HEK293 (cell line): ENCODE measurements around the gene OR52E5.

ENCODE experiments used
- CTCF ChIA-PET: fragments of 350-600 bp; formaldehyde crosslinking; extraction: SDS; loops from one replicate; lab custom pipeline; 2021; ENCODE audit warnings: antibody characterized with exemption; lab: Yijun Ruan, JAX
- POLR2A ChIA-PET: fragments of 300-600 bp; formaldehyde crosslinking; extraction: SDS; loops from one replicate; lab custom pipeline; 2020; ENCODE audit warnings: antibody characterized with exemption, inconsistent platforms; lab: Yijun Ruan, JAX
- H3K27ac ChIP-seq: fragments of 200-500 bp; sonication (Bioruptor generic); 2 replicates; pipeline ENCODE4 v1.5.1; 2014; ENCODE audit warnings: low read depth, low read length, control low read depth, inconsistent platforms; ENCODE audit errors: extremely low read depth
- H3K36me3 ChIP-seq, 2 experiments: fragments of 200-500 bp in 1 of 2; sonication (Bioruptor generic) in 1 of 2; 1 replicate in 1 of 2; 2 replicates in 1 of 2; pipeline ENCODE4 v1.5.1; 2014 to 2017; ENCODE audit warnings: inconsistent platforms in 2 of 2, low read length in 2 of 2; ENCODE audit not compliant: control insufficient read depth in 2 of 2, insufficient read depth in 1 of 2
- H3K4me1 ChIP-seq: fragments of 200-500 bp; sonication (Bioruptor generic); 2 replicates; pipeline ENCODE4 v1.5.1; 2014; ENCODE audit warnings: mild to moderate bottlenecking, low read length, inconsistent platforms; ENCODE audit not compliant: control insufficient read depth, insufficient read depth
- H3K4me3 ChIP-seq: 2 replicates; pipeline ENCODE4 v1.5.1; 2011; ENCODE audit warnings: low read depth, mild to moderate bottlenecking, control low read depth, low read length, moderate library complexity
- H3K9me3 ChIP-seq: fragments of 200-500 bp; sonication (Bioruptor generic); 2 replicates; pipeline ENCODE4 v1.5.1; 2014; ENCODE audit warnings: low read depth, low read length, inconsistent platforms; ENCODE audit not compliant: control insufficient read depth, insufficient read depth
- EGR2 ChIP-seq: fragments of 450-650 bp; formaldehyde crosslinking; IDR thresholded peaks from 2 replicates; pipeline ENCODE4 v1.5.1; 2016; ENCODE audit warnings: low read depth, missing biosample characterization, missing genetic modification characterization
- HOXD13 ChIP-seq: sonication (generic); formaldehyde crosslinking; IDR thresholded peaks from 2 replicates; pipeline ENCODE4 v1.8.0; 2022; ENCODE audit warnings: missing genetic modification reagents, borderline replicate concordance
- MYNN ChIP-seq: fragments of 450-650 bp; formaldehyde crosslinking; IDR thresholded peaks from 2 replicates; pipeline ENCODE4 v1.5.1; 2016; ENCODE audit warnings: missing biosample characterization, missing genetic modification characterization, borderline replicate concordance
- PRDM1 ChIP-seq: fragments of 450-650 bp; formaldehyde crosslinking; IDR thresholded peaks from 2 replicates; pipeline ENCODE4; 2016; ENCODE audit warnings: missing biosample characterization, missing genetic modification characterization
- REPIN1 ChIP-seq: fragments of 450-650 bp; formaldehyde crosslinking; IDR thresholded peaks from 2 replicates; pipeline ENCODE4 v1.5.1; 2017; ENCODE audit warnings: missing biosample characterization, missing genetic modification characterization, low read depth
- SCRT1 ChIP-seq: fragments of 450-650 bp; formaldehyde crosslinking; IDR thresholded peaks from 2 replicates; pipeline ENCODE4 v1.5.1; 2016; ENCODE audit warnings: missing biosample characterization, missing genetic modification characterization, borderline replicate concordance
- SP2 ChIP-seq: fragments of 450-650 bp; formaldehyde crosslinking; IDR thresholded peaks from 2 replicates; pipeline ENCODE4 v1.5.1; 2016; ENCODE audit warnings: missing biosample characterization, missing genetic modification characterization
- SP3 ChIP-seq: fragments of 450-650 bp; formaldehyde crosslinking; IDR thresholded peaks from 2 replicates; pipeline ENCODE4 v1.5.1; 2016; ENCODE audit warnings: missing biosample characterization, missing genetic modification characterization
- ZBTB8A ChIP-seq: fragments of 450-650 bp; formaldehyde crosslinking; IDR thresholded peaks from 2 replicates; pipeline ENCODE4 v1.5.1; 2016; ENCODE audit warnings: missing biosample characterization, missing genetic modification characterization
- ZFP37 ChIP-seq: fragments of 450-650 bp; formaldehyde crosslinking; IDR thresholded peaks from 2 replicates; pipeline ENCODE4 v1.5.1; 2016; ENCODE audit warnings: missing biosample characterization, missing genetic modification characterization
- ZFP69B ChIP-seq: fragments of 450-650 bp; formaldehyde crosslinking; IDR thresholded peaks from 2 replicates; pipeline ENCODE4 v1.5.1; 2016; ENCODE audit warnings: missing biosample characterization, missing genetic modification characterization
- ZNF114 ChIP-seq: fragments of 450-650 bp; formaldehyde crosslinking; IDR thresholded peaks from 2 replicates; pipeline ENCODE4 v1.5.0; 2017; ENCODE audit warnings: missing biosample characterization, missing genetic modification characterization
- ZNF157 ChIP-seq: fragments of 450-650 bp; formaldehyde crosslinking; IDR thresholded peaks from 2 replicates; pipeline ENCODE4 v1.5.1; 2016; ENCODE audit warnings: missing biosample characterization, missing genetic modification characterization
- ZNF169 ChIP-seq: fragments of 450-650 bp; formaldehyde crosslinking; IDR thresholded peaks from 2 replicates; pipeline ENCODE4 v1.5.1; 2016; ENCODE audit warnings: missing biosample characterization, missing genetic modification characterization
- ZNF37A ChIP-seq: fragments of 450-650 bp; IDR thresholded peaks from 2 replicates; pipeline ENCODE4 v1.5.1; 2018; ENCODE audit warnings: missing biosample characterization, missing genetic modification characterization
- ZNF530 ChIP-seq: fragments of 450-650 bp; formaldehyde crosslinking; IDR thresholded peaks from 2 replicates; pipeline ENCODE4 v1.5.1; 2016; ENCODE audit warnings: low read depth, missing biosample characterization, missing genetic modification characterization
- ZNF555 ChIP-seq: fragments of 450-650 bp; formaldehyde crosslinking; conservative IDR thresholded peaks from 2 replicates; pipeline ENCODE4 v1.5.1; 2017; ENCODE audit warnings: missing biosample characterization, mild to moderate bottlenecking, missing genetic modification characterization, inconsistent platforms
- ZNF558 ChIP-seq: fragments of 450-650 bp; formaldehyde crosslinking; IDR thresholded peaks from 2 replicates; pipeline ENCODE4 v1.5.1; 2016; ENCODE audit warnings: missing biosample characterization, missing genetic modification characterization
- ZNF626 ChIP-seq: fragments of 450-650 bp; sonication (Bioruptor Pico); formaldehyde crosslinking; IDR thresholded peaks from 2 replicates; pipeline ENCODE4 v1.5.1; 2018; ENCODE audit warnings: missing biosample characterization, missing genetic modification characterization, inconsistent platforms
- ZNF654 ChIP-seq: fragments of 450-650 bp; formaldehyde crosslinking; IDR thresholded peaks from 2 replicates; pipeline ENCODE4 v1.5.1; 2016; ENCODE audit warnings: low read depth, missing biosample characterization, missing genetic modification characterization
- ZNF701 ChIP-seq: fragments of 450-650 bp; formaldehyde crosslinking; IDR thresholded peaks from 2 replicates; pipeline ENCODE4 v1.5.1; 2016; ENCODE audit warnings: missing biosample characterization, missing genetic modification characterization
- ZNF76 ChIP-seq: fragments of 450-650 bp; formaldehyde crosslinking; IDR thresholded peaks from 2 replicates; pipeline ENCODE4; 2016; ENCODE audit warnings: low read depth, missing biosample characterization, missing genetic modification characterization, borderline replicate concordance
- ZNF792 ChIP-seq: fragments of 450-650 bp; formaldehyde crosslinking; IDR thresholded peaks from 2 replicates; pipeline ENCODE4 v1.5.1; 2016; ENCODE audit warnings: missing biosample characterization, missing genetic modification characterization
- TF ChIP-seq, protein P1 (sequence below): fragments of 450-650 bp; formaldehyde crosslinking; IDR thresholded peaks from 2 replicates; pipeline ENCODE4 v1.5.1; 2016; ENCODE audit warnings: missing biosample characterization, missing genetic modification characterization
- TF ChIP-seq, protein P2 (sequence below): fragments of 450-650 bp; formaldehyde crosslinking; IDR thresholded peaks from 2 replicates; pipeline ENCODE4 v1.5.1; 2016; ENCODE audit warnings: missing biosample characterization, missing genetic modification characterization, low read depth
- TF ChIP-seq, protein P3 (sequence below): fragments of 450-650 bp; formaldehyde crosslinking; IDR thresholded peaks from 2 replicates; pipeline ENCODE4 v1.5.1; 2016; ENCODE audit warnings: missing biosample characterization, missing genetic modification characterization
- TF ChIP-seq, protein P4 (sequence below): fragments of 450-650 bp; formaldehyde crosslinking; IDR thresholded peaks from 2 replicates; pipeline ENCODE4 v1.5.1; 2016; ENCODE audit warnings: missing biosample characterization, missing genetic modification characterization, low read depth
- TF ChIP-seq, protein P5 (sequence below): fragments of 450-650 bp; formaldehyde crosslinking; optimal IDR thresholded peaks from 2 replicates; pipeline ENCODE3; 2016; ENCODE audit warnings: missing biosample characterization, mild to moderate bottlenecking, missing genetic modification characterization

OR52E5 gene

DNA sequence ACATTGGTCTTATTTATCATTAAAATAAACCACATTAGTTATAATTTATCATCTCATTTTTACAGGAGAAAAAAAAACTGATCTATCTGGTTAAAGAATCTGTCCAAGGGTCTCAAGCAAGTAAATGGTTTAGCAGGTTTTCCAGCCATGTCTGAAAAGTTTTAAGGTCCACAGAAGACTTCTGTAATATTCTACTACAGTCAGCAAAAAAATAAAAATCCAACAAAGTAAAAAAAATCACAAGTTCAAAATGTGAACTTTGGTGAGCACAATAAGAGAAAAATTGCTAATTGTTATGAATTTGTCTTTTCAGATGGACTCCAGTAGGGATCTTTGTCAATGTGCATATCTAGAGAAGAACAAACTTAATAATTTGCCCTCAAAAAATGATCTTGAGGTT is 11.3 kb upstream of the OR52E5 start:
- Histone ChIP-seq H3K4me1 (no peaks in the 10 kb centered on the region), H3K36me3 (no peaks in the 10 kb centered on the region), H3K4me3 (no peak overlapping the region), H3K9me3 (no peaks in the 10 kb centered on the region), H3K27ac (no peak overlapping the region)
- ChIA-PET POLR2A (no interaction called here), CTCF (no interaction called here)
- TF ChIP-seq, protein P1, sequence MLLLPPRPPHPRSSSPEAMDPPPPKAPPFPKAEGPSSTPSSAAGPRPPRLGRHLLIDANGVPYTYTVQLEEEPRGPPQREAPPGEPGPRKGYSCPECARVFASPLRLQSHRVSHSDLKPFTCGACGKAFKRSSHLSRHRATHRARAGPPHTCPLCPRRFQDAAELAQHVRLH (tag by site-specific recombination): no peak
- TF ChIP-seq, protein P2, sequence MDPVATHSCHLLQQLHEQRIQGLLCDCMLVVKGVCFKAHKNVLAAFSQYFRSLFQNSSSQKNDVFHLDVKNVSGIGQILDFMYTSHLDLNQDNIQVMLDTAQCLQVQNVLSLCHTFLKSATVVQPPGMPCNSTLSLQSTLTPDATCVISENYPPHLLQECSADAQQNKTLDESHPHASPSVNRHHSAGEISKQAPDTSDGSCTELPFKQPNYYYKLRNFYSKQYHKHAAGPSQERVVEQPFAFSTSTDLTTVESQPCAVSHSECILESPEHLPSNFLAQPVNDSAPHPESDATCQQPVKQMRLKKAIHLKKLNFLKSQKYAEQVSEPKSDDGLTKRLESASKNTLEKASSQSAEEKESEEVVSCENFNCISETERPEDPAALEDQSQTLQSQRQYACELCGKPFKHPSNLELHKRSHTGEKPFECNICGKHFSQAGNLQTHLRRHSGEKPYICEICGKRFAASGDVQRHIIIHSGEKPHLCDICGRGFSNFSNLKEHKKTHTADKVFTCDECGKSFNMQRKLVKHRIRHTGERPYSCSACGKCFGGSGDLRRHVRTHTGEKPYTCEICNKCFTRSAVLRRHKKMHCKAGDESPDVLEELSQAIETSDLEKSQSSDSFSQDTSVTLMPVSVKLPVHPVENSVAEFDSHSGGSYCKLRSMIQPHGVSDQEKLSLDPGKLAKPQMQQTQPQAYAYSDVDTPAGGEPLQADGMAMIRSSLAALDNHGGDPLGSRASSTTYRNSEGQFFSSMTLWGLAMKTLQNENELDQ (tag by site-specific recombination): no peak
- TF ChIP-seq ZNF555 (tag by site-specific recombination) (no peak), EGR2 (tag by site-specific recombination) (no peak), MYNN (tag by site-specific recombination) (no peak), SCRT1 (tag by site-specific recombination) (no peak), ZNF701 (tag by site-specific recombination) (no peak), ZNF626 (tag by site-specific recombination) (no peak), ZNF157 (tag by site-specific recombination) (no peak), SP3 (no peak), ZNF169 (tag by site-specific recombination) (no peak), ZFP69B (tag by site-specific recombination) (no peak), SP2 (tag by site-specific recombination) (no peak), ZNF558 (no peak), ZNF37A (tag by site-specific recombination) (no peak), ZNF654 (tag by site-specific recombination) (no peak), ZBTB8A (tag by site-specific recombination) (no peak), ZFP37 (no peak)
- TF ChIP-seq, protein P3, sequence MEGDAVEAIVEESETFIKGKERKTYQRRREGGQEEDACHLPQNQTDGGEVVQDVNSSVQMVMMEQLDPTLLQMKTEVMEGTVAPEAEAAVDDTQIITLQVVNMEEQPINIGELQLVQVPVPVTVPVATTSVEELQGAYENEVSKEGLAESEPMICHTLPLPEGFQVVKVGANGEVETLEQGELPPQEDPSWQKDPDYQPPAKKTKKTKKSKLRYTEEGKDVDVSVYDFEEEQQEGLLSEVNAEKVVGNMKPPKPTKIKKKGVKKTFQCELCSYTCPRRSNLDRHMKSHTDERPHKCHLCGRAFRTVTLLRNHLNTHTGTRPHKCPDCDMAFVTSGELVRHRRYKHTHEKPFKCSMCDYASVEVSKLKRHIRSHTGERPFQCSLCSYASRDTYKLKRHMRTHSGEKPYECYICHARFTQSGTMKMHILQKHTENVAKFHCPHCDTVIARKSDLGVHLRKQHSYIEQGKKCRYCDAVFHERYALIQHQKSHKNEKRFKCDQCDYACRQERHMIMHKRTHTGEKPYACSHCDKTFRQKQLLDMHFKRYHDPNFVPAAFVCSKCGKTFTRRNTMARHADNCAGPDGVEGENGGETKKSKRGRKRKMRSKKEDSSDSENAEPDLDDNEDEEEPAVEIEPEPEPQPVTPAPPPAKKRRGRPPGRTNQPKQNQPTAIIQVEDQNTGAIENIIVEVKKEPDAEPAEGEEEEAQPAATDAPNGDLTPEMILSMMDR (tag by site-specific recombination): no peak

DNA sequence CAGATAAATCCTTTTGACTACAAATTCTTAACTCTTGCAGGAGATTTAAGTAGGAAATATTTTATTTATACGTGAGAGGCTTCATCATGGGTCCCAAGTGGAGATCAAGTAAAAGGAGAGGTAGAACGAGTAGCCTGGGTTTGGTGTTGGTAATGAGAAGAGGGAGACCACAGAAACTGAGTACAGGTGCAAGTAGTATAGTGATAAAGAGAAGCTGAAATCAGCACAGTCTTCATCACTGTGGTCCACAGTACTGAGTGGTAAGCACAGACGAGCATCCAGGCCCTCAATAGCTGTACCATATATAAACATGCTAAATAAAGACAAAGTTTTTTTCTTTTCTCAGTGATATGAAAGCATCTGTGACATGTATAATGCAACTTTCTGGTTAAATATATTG is 5.8 kb upstream of the OR52E5 start:
- TF ChIP-seq SP3: no peak
- no peak for TF ChIP-seq ZNF76 (tag by site-specific recombination)
- TF ChIP-seq REPIN1: no peak
- no peak for TF ChIP-seq PRDM1 (tag by site-specific recombination)
- TF ChIP-seq ZNF114 (tag by site-specific recombination): no peak
- no peak for TF ChIP-seq ZNF530 (tag by site-specific recombination)
- no peak for TF ChIP-seq ZNF792 (tag by site-specific recombination)
- TF ChIP-seq, protein P4, sequence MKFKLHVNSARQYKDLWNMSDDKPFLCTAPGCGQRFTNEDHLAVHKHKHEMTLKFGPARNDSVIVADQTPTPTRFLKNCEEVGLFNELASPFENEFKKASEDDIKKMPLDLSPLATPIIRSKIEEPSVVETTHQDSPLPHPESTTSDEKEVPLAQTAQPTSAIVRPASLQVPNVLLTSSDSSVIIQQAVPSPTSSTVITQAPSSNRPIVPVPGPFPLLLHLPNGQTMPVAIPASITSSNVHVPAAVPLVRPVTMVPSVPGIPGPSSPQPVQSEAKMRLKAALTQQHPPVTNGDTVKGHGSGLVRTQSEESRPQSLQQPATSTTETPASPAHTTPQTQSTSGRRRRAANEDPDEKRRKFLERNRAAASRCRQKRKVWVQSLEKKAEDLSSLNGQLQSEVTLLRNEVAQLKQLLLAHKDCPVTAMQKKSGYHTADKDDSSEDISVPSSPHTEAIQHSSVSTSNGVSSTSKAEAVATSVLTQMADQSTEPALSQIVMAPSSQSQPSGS (tag by site-specific recombination): no peak
- no peak for TF ChIP-seq HOXD13
- TF ChIP-seq, protein P5, sequence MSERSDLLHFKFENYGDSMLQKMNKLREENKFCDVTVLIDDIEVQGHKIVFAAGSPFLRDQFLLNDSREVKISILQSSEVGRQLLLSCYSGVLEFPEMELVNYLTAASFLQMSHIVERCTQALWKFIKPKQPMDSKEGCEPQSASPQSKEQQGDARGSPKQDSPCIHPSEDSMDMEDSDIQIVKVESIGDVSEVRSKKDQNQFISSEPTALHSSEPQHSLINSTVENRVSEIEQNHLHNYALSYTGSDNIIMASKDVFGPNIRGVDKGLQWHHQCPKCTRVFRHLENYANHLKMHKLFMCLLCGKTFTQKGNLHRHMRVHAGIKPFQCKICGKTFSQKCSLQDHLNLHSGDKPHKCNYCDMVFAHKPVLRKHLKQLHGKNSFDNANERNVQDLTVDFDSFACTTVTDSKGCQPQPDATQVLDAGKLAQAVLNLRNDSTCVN (tag by site-specific recombination): no peak
- no peaks in the 10 kb centered on the region for H3K4me1 ChIP-seq
- H3K27ac ChIP-seq: no peak overlapping the region
- POLR2A ChIA-PET: no interaction called here
- H3K36me3 ChIP-seq: no peaks in the 10 kb centered on the region
- H3K4me3 ChIP-seq: no peak overlapping the region
- CTCF ChIA-PET: no interaction called here
- no peaks in the 10 kb centered on the region for H3K9me3 ChIP-seq
